ENCODE results near the gene ATRN.
"Not testable (repeated sequence)": the region's sequence is repeated elsewhere in the genome, so short reads cannot be mapped to it uniquely, and the experiment has no call there.

ATRN gene

DNA sequence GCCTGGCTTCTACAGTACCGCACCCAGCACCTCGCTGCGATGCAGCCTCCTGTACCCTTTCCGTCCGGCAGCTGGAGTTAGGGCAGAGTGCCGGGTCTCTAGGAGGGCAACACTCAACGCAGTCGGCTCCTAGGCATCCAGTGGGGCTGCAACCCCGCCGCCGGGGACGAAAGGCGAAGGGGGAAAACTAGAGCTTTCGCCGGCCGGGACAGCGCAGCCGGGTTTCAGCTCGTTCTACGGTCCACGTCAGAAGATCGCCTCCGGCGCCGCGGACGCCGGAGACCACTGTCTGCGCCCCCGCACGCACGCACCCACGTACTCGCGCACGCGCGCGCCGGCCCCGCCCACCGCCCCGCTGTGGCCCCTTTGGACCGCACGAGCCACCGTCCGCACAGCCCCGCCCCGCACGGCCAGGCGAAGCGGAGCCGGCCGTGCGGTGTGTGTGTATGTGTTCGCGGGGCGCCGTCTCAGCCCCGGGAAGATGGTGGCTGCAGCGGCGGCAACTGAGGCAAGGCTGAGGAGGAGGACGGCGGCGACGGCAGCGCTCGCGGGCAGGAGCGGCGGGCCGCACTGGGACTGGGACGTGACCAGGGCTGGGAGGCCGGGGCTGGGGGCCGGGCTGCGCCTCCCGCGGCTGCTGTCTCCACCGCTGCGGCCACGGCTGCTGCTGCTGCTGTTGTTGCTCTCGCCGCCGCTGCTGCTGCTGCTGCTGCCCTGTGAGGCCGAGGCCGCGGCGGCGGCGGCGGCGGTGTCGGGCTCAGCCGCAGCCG is at the start of gene ATRN:
ATRN (plus strand) TSS at position 392 of the 770 bp plus-strand sequence; CDS start at position 482, 90 bp downstream.
- peak; percentile 84 for DNase-seq (ENCODE audit: low read depth)

GRCh38 chr20:3421985-3422384 is 48.8 kb upstream of the ATRN start:
- DNase-seq (ENCODE audit: low read depth), result no peak

DNA sequence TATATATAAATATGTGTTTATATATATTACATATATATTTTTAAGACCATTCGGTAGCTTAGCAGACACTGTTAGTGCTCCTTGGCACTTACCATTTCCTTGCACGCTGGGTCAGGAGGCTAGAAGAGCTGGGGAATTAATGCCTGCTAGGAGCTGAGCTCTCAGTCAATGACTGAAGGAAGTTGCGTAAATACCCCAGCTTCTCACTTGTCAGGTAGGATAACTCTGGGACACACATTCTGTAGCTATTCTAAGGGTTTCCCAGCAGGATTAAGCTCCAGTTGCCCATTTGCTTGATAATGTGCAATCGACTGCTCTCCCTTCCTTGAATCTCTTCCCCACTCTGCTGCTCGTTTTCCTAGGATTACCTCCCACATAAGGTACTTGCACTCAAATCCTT is 47.7 kb upstream of the ATRN start:
- no peak for DNase-seq (ENCODE audit: low read depth)

- not testable (repeated sequence) for DNase-seq (ENCODE audit: low read depth)
These were observed 44.1 kb upstream of the ATRN start for GRCh38 chr20:3426766-3427165.

DNA sequence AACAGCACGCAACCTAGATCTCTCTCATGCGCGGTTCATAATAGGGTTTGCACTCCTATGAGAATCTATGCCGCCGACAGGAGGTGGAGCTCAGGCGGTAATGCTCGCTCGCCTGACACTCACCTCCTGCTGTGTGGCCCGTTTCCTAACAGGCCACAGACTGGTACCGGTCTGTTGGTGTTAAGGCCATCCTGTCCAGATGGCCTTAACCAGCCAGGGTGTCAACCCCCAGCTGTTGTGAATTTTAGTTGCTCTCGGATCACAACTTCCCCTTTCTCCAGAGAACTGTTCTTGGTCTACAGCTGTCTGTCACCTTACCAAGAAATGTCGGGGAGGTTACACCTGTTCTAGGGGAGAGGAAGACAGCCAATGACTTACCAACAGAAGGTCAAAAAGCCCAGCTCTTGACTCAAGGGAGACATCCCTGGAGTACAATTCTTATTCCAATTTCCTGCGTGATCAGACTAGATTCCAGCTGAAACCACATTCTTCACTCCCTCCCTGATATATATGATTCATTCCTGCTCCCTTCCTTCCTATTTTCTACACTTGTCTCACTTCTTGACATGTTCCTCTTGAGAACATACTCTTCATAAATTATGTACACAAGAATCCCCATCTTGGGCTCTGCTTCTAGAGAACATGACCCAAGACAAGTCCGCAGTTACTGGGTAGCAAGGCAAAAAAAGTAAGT is 40.3 kb upstream of the ATRN start:
- DNase-seq (ENCODE audit: low read depth), result no peak

- no peak for DNase-seq (ENCODE audit: low read depth)
These were observed 39.7 kb upstream of the ATRN start for GRCh38 chr20:3431109-3431508.

DNA sequence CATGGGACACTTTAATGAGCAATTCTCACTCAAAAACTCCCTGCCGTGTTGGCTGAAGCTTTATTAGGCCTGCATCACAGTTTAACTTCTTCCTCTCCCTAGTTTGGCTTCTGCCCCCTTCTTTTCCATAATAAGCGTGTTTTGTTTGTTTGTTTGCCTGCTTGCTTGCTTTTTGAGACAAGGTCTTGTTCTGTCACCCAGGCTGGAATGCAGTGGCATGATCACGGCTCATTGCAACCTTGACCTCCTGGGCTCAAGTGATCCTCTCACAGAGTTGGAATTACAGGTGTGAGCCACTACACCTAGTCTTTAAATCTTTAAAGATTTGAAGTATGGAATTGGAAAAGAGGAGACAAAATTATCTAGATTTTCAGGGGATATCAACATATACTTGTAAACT is 38.0 kb upstream of the ATRN start:
- DNase-seq (ENCODE audit: low read depth), result no peak

GRCh38 chr20:3433744-3434143 is 37.1 kb upstream of the ATRN start:
- no peak for DNase-seq (ENCODE audit: low read depth)

DNA sequence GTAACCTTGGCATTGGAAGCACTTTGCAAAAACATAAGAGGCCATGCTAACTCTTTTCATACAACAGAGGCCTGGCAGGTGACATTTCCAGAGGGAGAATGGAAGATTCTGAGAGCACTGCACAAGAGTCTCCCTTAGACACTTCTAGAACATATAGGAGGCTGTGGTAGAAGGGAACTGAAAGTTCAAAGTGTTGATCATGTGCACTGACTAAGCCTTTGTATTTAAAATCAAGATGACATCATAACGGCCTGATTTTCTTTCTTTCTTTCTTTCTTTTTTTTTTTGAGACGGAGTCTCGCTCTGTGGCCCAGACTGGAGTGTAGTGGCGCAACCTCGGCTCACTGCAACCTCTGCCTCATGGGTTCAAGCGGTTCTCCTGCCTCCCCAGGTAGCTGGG is 36.6 kb upstream of the ATRN start:
- DNase-seq (ENCODE audit: low read depth), result no peak

DNA sequence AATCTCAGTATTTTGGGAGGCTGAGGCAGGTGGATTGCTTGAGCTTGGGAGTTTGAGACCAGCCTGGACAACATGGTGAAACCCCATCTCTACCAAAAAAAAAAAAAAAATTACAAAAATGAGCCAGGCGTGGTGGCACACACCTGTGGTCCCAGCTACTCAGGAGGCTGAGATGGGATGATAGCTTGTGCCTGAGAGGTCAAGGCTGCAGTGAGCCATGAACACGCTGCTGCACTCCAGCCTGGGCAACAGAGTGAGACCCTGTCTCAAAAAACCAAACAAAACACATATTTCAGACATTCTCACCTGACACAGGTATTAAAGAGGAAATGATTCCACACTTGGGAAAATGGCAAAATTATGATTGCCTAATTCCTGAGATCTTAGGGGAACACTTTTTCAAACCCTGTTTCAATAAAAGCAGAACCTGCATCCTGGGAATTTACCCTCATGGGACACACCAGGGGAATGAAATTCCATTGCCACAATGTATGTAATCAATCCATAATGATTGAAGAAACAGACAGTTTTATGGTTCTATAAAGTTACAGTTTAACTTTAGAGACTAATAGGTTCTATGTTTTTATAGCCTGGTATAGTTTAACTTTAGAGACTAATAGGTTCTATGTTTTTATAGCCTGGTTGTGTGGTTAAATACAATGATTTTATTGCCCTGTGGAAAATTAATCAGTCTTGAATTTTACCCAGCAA is 33.8 kb upstream of the ATRN start:
- no peak for DNase-seq (ENCODE audit: low read depth)

DNA sequence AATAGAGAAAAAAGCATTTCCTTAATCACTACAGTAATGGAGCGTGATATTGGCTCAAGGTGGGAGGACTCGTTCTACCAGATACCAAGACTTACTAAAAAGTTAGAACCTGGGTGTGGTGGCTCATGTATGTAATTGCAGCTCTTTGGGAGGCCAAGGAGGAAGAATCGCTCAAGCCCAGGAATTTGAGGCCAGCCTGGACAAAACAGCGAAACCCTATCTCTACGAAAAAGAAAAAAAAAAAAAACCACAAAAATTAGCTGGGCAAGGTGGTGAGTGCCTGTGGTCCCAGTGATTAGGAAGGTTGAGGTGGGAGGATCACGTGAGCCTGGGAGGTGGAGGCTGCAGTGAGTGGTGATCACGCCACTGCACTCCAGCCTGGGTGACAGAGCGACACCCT is 24.0 kb upstream of the ATRN start:
- DNase-seq (ENCODE audit: low read depth), result no peak

DNA sequence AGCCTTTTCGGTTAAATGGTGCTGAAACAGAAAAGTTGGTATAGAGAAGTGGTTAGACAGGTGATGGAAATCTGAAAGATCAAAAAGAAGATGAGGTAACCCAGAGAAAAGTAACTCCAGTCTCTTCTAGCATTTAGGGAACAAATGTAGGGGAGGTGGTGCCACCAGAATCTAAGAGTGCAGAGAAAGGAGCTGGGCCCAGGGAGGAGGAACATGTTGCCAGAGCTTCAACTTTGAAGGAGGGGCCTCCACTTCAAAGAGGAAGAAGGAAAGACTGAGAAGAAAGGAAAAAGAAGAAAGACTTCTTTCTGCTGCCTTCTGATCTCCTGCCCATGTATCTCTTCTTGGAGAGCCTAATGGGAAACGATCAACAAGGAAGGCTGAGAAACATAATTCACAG is 23.5 kb upstream of the ATRN start:
- no peak for DNase-seq (ENCODE audit: low read depth)

DNA sequence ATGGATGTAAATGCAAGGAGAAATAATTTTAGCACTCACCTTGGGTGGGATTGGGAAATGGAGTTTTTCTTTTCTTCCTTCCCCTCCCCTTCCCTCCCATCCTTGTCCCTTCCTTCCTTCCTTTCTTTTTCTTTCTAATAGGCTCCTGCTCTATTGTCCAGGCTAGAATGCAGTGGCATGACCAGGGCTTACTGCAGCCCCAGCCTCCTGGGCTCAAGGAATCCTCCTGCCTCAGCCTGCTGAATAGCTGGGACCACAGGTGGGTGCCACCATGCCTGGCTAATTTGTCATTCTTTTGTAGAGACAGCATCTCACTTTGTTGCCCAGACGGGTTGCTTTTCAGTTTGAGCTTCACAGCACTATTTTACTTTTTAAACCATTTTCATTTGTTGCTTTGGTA is 21.5 kb upstream of the ATRN start:
- DNase-seq (ENCODE audit: low read depth), result no peak

DNA sequence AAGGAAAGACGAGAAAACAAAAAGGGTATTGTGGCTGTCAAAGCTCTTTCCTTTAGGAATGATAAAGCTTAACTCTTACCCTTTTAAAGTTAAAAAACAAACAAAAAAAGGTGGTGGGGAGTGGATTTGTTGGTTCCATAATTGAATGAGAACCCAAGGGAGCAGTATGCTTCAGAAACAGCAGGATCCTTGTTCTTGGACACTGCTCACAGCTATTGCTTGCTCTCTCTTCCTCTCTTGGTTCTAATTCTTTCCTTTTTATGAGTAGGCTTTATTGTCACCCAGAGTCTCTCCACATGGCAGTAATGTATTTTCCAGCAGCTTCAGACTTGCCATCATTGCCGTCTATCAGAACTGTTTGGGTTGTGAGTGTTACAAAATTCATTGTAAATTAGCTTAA is 18.7 kb upstream of the ATRN start:
- no peak for DNase-seq (ENCODE audit: low read depth)

- no peak for DNase-seq (ENCODE audit: low read depth)
These were observed 18.1 kb upstream of the ATRN start for GRCh38 chr20:3452690-3453089.

GRCh38 chr20:3454831-3455230 is 16.0 kb upstream of the ATRN start:
- DNase-seq (ENCODE audit: low read depth), result no peak

GRCh38 chr20:3456648-3457047 is 14.2 kb upstream of the ATRN start:
- DNase-seq (ENCODE audit: low read depth), result no peak

DNA sequence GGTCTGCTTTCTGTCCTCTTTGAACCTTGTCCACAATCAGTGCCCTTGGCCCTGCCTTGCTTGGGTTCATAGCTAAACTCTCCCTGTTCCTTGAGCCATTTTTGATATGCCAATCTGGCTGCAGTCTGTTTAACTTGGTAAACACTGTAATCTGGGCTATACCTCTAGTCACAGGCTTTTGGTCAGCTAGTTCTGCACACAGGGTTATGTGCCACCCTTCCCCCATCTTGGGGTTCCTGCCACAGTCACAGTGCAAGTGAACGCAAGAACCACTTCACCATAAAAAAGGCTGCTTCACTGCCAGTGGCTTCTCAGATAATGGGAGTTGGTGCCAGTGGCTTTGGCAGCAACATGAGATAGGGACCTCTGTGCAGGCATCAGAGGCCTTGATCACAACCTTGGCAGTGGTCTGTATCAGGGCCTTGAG is 10.9 kb upstream of the ATRN start:
- DNase-seq (ENCODE audit: low read depth), result no peak

DNA sequence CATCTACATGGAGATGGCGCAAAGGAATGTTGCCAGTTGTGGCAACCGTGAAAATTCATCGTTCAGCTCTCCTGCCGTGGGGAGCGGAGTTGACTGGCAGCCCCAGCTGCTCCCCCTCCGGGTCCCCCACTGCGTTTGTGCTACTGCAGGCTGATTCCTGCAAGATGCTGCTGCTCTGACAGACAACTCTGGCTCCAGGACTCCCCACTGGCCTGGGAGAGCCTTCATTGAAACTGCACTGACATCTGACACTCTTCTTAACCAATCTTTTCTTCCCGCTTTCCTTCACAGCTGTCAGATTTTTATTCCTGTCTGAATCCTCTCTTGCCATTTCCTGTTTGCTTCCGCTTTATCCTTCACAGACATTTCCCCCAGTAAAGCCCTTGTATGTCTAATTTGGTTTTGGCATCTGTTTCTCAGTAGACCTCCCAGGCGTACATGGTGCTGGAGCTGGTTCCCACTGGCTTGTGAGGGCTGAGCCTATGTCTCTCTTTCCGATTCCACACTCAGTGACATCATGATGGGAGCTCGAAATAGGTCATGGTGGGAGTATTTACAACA is 9.5 kb upstream of the ATRN start:
- DNase-seq (ENCODE audit: low read depth), result no peak

DNA sequence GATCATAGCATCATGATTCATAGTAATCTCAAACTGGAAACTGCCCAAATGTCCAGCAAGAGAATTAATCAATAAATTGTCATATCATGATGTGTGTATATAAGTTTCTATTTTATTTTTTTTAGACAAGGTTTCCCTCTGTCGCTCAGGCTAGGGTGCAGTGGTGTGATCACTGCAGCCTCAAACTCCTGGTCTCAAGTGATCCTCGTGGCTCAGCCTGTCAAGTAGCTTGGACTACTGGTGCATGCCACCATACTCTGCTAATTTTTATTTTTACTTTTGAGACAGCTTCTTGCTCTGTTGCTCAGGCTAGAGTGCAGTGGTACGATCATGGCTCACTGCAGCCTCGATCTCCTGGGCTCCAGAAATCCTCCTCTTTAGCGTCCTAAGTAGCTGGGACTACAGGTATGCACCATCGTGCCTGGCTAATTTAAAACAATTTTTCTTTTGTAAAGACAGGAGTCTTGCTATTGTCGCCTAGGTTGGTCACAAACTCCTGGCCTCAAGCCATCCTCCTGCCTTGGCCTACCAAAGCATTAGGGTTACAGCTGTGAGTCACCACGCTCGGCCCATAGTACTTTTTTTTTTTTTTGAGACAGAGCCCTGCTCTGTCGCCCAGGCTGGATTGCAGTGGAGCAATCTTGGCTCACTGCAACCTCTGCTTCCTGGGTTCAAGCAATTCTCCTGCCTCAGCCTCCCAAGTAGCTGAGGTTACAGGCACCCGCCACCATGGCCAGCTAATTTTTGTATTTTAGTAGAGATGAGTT is 8.7 kb upstream of the ATRN start:
- no peak for DNase-seq (ENCODE audit: low read depth)

DNA sequence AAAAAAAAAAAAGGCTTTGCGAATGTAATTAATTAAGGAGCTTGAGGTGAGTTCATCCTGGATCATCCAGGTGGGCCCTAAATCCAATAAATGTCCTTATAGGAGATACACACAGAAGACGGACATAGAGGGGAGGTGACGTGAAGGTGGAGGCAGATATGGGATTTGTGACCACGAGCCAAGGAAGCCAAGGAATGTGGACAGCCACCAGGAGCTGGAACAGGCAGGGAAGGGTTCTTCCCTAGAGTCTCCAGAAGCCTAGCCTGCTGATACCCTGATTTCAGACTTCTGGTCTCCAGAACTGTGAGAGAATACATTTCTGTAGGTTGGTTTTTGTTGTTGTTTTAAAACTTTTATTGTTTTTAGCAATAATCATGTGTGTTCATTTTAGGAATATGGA is 6.7 kb upstream of the ATRN start:
- no peak for DNase-seq (ENCODE audit: low read depth)

GRCh38 chr20:3465301-3465700 is 5.5 kb upstream of the ATRN start:
- DNase-seq (ENCODE audit: low read depth), result no peak
